HG02981 (cell line): ENCODE data around the gene RNF11.
A peak's percentile ranks its signal among the peaks of the same experiment; 100 is the strongest.

Experiments
- ATAC-seq: cut with Tn5 transposase; IDR thresholded peaks from one replicate; pipeline ENCODE4 v1.9.1; 2021; ENCODE audit warnings: mild to moderate bottlenecking, moderate library complexity; ENCODE audit not compliant: unreplicated experiment

The RNF11 gene

DNA sequence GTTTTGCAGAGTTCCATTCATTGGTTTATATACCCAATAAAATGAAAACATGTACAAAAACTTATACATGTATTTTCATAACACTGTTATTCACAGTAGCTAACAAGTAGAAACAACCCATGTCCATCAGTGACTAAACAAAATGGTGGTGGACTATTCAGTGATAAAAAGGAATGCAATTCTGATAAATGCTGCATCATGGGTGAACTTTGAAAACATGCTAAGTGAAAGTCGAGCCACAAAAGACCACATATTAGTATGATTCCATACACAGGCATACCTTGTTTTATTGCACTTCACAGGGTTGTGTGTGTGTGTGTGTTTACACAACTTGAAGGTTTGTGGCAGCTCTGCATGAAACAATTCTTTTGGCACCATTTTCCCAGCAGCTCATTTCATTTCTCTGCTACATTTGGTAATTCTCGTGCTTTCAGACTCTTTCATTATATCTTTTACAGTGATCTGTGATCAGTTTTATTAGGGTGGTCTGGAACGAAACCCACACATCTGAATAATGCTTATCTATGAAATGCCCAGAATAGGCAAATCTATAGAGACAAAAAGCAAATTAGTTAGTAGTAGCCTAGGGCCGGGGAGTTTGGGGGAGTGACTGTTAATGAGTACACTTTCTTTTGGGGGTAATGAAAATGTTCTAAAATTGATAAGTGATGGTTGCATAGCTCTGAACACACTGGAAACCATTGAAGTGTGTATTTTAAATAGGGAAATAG, 27.2 kb downstream of the RNF11 start:
- no peak for ATAC-seq

- no peak for ATAC-seq
Observed at GRCh38 chr1:51264451-51264850, 28.4 kb downstream of the RNF11 start.

DNA sequence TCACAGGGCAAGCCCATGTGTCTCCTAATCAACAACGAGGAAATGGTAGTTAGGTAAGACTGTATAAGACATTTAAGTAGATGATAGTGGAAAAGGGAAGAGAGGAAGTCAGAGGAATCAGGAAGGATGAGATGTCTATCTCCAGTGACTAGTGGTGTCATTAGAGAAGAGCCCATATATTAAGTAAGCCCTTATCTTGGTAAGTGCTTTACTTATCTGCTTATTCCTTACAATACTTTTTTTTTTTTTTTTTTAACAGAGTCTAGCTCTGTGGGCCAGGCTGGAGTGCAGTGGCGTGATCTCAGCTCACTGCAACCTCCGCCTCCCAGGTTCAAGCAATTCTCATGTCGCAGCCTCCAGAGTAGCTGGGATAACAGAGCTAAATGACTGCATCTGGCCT, 29.5 kb downstream of the RNF11 start:
- ATAC-seq = no peak

- ATAC-seq = no peak
Observed at GRCh38 chr1:51266181-51266580, 30.1 kb downstream of the RNF11 start.

DNA sequence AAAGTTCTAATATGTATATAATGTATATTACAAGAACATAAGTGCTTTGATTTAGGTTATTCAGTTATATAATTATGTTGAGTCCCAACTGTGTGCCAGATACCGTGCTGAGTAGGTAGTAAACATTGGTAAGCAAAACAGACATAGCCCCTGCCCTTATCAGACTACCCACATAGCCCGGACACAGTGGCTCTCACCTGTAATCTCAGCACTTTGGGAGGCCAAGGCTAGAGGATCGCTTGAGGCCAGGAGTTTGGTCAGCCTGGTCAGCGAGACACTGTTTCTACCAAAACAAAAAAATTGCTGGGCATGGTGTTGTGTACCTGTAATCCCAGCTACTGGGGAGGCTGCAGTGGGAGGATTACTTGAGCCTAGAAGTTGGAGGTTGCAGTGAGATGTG, 30.7 kb downstream of the RNF11 start:
- no peak for ATAC-seq

DNA sequence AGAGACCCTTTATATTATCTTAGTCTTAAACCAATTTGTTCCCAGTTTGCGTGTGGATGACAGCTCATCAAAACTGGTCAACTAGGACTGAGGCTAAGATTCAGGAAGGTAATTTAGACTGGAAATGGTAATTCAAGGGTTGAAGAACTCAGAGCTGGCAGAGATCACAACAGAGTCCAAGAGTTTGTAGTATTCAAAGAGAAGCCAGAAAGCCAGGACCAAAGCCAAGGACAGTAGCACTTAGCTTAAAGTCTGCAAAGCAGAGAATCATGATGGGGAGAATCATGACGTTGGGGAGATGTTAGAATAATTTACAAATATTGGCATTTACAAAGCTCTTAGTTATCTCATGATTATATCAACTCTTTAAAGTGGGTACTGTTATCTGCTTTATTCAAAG, 32.6 kb downstream of the RNF11 start:
- ATAC-seq = peak; percentile 14

- ATAC-seq = no peak
Observed at GRCh38 chr1:51270751-51271150, 34.7 kb downstream of the RNF11 start.

DNA sequence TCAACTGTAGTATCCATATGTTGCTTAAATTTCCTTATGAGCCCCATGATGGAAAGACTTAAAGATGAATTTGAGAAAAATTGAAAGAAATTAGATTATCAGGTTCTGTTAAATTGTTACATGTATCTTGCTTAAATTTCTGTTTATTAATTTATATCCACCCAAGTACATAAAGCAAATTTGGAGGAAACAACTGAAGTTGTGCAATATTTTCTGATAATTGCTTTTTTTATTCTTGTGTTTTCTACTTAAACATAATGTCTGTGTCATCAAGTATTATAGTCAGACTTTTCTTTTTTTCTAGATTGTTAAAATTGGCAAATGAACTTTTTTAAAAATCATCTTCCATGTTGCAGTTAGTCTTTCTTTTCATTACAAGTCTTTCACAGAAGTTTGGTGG, 36.8 kb downstream of the RNF11 start:
- no peak for ATAC-seq

DNA sequence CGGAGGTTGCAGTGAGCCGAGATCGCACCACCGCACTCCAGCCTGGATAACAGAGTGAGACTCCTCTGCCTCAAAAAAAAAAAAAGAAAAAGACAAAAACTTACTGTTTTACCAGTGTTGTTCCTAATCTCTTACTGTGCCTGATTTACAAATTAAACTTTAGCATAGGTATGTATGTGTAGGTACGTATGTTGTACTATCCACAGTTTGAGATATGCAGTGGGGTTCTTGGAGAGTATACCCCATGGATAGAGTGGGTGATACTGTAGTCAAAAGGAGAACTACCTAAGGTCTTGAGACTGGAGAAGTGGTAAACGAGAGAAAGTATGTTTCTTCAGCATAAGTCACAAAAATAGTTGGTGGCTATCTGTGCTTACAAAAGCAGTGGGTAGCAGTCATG, 38.6 kb downstream of the RNF11 start:
- ATAC-seq = no peak

DNA sequence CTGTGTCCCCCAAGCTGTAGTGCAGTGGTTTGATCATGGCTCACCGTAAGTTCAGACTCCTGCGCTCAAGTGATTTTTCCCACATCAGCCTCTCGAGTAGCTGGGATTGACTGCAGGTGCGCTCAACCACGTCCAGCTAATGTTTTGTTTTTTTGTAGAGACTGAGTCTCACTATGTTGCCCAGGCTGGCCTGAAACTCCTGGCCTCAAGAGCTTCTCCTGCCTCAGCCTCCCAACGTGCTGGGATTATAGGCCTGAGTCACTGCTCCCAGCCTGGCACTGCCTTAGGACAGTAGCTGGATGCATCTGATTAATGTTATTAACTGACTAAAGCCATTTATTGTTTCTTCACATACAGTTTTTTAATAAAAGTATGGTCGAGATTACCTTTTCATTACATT, 40.2 kb downstream of the RNF11 start:
- no peak for ATAC-seq

DNA sequence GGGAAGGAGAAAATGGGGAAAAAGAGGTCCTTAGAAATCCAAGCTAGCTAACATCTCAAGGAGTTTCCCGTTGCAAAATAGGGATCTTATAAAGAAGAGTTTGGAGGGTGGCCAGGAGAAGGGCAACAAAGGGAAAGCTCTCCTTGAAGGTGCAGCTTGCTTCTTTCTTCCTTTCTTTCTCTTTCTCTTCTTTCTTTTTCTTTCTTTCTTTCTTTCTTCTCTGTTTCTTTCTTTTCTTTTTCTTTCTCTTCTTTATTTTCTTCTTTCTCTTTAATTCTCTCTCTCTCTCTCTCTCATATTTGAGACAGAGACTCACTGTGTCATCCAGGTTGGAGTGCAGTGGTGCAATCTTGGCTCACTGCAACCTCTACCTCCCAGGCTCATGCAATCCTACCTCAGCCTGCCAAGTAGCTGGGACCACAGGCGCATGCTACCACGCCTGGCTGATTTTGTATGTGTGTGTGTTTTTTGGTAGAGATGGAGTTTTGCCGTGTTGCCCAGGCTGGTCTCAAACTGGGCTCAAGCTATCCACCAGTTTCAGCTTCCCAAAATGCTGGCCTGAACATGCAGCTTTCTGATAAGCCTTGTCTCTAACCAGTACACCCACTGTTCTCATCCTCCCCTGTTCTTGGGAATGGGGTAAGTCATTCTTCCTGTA, 44.4 kb downstream of the RNF11 start:
- ATAC-seq = no peak

GRCh38 chr1:51281807-51282206, 45.7 kb downstream of the RNF11 start:
- ATAC-seq = no peak

DNA sequence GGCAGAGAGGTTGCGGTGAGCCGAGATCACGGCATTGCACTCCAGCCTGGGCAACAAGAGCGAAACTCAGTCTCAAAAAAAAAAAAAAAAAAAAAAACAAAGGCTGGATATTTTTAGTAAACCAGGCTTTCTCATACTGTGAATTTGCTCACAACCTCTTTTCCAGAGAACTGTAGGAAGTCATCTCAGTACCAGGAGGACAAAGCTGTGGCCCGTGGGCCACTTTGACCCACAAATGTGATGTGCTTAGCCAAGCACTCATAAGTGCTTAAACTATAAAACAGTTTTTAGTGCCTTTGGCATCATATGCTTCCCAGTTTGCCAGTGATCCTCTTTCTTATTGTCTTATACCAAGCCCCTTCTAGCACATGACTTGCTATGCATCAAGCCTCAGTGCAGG, 46.5 kb downstream of the RNF11 start:
- ATAC-seq = no peak

- ATAC-seq = no peak
Observed at GRCh38 chr1:51283979-51284378, 47.9 kb downstream of the RNF11 start.

DNA sequence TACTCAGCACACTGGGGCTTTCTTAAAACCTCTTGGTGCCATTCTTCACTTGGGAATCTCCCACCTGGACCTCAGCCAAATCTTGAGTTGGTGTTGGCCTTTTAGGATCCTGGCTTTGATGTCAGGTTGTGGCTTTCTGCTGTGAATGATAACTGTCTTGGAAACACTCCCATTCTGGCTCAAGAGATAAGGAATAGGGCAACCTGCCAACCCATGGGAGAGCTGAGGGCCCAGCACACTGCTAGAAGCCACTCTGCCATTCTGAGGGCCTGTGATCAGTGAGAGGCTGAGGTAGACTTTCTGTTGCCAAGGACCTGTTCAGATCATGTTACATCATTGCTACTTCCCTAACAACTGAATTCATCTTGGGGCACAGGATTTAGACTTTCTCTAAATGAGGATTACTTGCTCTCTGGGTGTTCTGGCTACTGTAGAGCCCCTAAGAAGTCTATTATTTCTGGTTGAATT, 48.4 kb downstream of the RNF11 start:
- peak; percentile 50 for ATAC-seq

DNA sequence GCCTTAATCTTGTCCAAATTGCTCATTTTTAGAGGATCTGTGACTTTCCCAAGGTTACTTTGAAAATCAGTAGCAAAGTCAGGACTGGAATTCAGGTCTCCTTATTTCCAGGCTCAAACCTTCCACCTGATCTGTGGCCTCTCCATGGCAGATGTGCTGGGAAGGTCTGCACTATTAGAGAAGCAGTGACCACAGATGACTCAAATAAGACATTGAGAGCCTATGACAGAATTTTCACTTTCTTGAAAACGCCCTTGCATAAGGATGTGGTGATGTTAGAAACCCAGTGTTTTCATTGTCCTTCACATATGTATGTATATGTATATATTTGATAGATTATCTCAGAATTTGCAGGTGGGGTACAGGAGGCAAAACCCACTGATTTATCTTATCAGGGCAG, 49.0 kb downstream of the RNF11 start:
- ATAC-seq = peak; percentile 92

- no peak for ATAC-seq
Observed at GRCh38 chr1:51287966-51288365, 51.9 kb downstream of the RNF11 start.

DNA sequence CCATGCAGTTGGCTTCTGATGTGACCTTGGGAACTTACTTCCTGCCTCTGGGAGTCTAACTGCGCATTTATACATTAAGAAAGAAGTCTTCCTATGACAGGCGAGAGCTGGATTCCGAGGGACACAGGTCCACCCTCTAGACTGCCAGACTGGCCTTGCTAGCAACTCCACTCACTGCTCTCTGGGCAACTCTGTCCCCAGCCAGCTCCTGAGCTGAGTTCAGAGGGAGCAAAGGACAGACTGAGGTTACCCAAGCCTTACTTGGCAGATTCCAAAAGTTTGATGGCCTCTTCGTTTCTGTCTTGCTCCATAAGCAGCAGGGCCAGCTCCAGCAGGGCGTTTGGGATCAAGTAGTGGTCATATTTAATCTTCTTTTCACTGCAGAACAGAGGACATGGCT, 52.5 kb downstream of the RNF11 start:
- no peak for ATAC-seq

DNA sequence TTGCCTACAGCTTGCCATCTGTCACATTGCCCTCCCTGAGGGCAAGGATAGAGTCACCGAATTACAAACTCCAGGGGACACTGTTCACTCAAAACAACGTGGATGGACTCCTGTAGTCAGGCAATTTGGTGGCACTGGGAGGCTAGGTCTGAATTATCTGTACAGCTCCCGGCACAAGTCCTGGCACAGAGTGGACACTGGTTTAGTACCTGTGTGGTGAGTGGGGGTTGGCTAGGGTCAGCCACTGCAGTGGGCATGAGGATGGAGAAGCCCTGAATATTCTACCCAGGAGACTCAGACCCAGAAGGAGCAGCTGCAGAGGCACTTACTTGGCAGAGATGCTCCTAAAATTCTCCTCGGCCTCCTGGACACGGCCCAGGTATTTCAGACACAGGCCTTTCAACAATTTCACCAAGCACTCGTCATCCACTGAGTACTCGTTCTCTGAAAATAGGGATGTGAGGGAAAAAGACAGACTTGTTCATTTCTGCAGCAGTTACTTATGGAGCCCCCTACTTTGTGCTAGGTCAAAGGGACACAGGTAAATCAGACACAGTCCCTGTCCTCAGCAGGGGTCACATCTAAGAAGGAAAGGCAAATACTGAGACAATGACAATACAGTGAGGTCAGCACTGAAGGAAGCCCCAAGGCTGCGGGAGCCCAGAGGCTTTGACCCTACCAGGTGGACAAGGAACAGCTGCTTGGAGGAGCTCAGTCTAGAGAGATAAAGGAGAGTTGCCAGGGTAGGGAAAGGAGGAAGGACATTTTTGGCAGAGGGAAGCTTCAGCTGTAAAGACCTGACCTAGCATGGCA, 53.8 kb downstream of the RNF11 start:
- ATAC-seq = no peak

DNA sequence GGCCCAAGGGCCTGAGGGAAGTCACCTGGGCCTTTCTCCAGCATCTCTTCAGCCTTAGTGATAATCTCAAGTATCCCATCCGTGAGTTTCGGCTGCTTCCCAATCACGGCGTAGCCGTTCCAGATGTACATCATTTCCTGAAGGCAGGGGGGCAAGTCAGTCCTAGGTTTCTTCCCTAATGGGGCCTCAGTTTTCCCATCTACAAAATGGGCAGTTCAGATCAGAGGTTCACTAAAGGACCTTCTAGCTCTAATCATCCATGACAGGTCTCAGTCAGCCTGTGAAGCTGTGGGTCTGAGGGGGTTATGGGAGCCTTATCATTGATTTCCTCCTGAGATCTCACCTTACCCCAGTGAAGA, 54.4 kb downstream of the RNF11 start:
- ATAC-seq = no peak

DNA sequence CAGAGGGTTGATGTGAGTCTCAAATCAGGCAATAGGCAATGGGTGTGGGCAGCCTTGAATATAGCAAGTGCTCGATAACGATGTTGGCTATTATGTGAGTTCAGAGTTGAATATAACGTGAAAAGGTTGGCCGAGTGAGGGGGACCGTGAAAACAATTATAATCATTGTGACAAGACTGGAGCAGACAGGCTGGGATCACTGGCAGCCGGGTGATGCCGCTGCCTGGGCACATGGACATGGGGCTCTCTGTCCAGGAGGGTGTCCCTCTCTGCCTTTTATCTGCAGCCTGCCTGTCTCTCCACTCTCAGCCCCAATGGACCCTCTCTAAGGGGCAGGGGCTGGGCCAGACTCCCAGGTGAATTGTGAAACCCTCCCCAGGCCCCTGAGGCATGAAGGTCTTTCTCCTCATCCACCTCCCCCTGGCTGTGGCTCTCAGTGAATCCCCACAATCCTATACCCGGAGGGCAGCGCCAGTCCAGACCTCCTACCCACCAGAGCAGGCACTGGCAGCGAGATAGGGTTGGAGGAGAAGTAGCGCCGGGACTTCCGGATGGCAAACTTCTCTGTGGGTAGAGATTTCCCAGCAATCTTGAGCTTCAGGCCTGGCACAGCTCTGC, 57.9 kb downstream of the RNF11 start:
- no peak for ATAC-seq
